ENCODE data around the gene LILRB5.
"Not testable (repeated sequence)": the region's sequence is repeated elsewhere in the genome, so short reads cannot be mapped to it uniquely, and the experiment has no call there.

Gene LILRB5

GRCh38 chr19:54257116-54257480 lies at the start of gene LILRB5:
LILRB5 (minus strand) TSS chr19:54257273; CDS start chr19:54257193, 80 bp downstream.
- no peak for DNase-seq (ENCODE audit: low read depth in 2 of 2)

GRCh38 chr19:54305141-54305540 lies 48.1 kb upstream of the LILRB5 start:
- no peak for DNase-seq (ENCODE audit: low read depth in 2 of 2)

GRCh38 chr19:54302257-54302656 lies 45.2 kb upstream of the LILRB5 start:
- DNase-seq (ENCODE audit: low read depth in 2 of 2): no peak

GRCh38 chr19:54299515-54299914 lies 42.4 kb upstream of the LILRB5 start:
- no peak for DNase-seq (ENCODE audit: low read depth in 2 of 2)

GRCh38 chr19:54299126-54299498 lies 42.0 kb upstream of the LILRB5 start:
- no peak for DNase-seq (ENCODE audit: low read depth in 2 of 2)

GRCh38 chr19:54298357-54299125 lies 41.5 kb upstream of the LILRB5 start:
- DNase-seq (ENCODE audit: low read depth in 2 of 2): no peak

- no peak for DNase-seq (ENCODE audit: low read depth in 2 of 2)
Observed at GRCh38 chr19:54297759-54298305, 40.8 kb upstream of the LILRB5 start.

GRCh38 chr19:54294539-54294938 lies 37.5 kb upstream of the LILRB5 start:
- no peak for DNase-seq (ENCODE audit: low read depth in 2 of 2)

- not testable (repeated sequence) for DNase-seq (ENCODE audit: low read depth in 2 of 2)
Observed at GRCh38 chr19:54289160-54289559, 32.1 kb upstream of the LILRB5 start.

GRCh38 chr19:54287456-54287855 lies 30.4 kb upstream of the LILRB5 start:
- DNase-seq (ENCODE audit: low read depth in 2 of 2): no peak

- DNase-seq (ENCODE audit: low read depth in 2 of 2): not testable (repeated sequence)
Observed at GRCh38 chr19:54286283-54286682, 29.2 kb upstream of the LILRB5 start.

GRCh38 chr19:54285427-54286056 lies 28.5 kb upstream of the LILRB5 start:
- not testable (repeated sequence) for DNase-seq (ENCODE audit: low read depth in 2 of 2)

- DNase-seq (ENCODE audit: low read depth in 2 of 2): no peak
Observed at GRCh38 chr19:54282686-54283470, 25.8 kb upstream of the LILRB5 start.

GRCh38 chr19:54281729-54282075 lies 24.6 kb upstream of the LILRB5 start:
- not testable (repeated sequence) for DNase-seq (ENCODE audit: low read depth in 2 of 2)

- no peak for DNase-seq (ENCODE audit: low read depth in 2 of 2)
Observed at GRCh38 chr19:54281007-54281728, 24.1 kb upstream of the LILRB5 start, which contains the start of gene LILRB2. LILRB2 (minus strand) TSS chr19:54281110; CDS start chr19:54280496, 614 bp downstream.

GRCh38 chr19:54280441-54280840 lies 23.4 kb upstream of the LILRB5 start:
- not testable (repeated sequence) for DNase-seq (ENCODE audit: low read depth in 2 of 2)

GRCh38 chr19:54280025-54280424 lies 23.0 kb upstream of the LILRB5 start:
- not testable (repeated sequence) for DNase-seq (ENCODE audit: low read depth in 2 of 2)

- DNase-seq (ENCODE audit: low read depth in 2 of 2): no peak
Observed at GRCh38 chr19:54279406-54279962, 22.4 kb upstream of the LILRB5 start.

- DNase-seq (ENCODE audit: low read depth in 2 of 2): not testable (repeated sequence)
Observed at GRCh38 chr19:54278571-54279195, 21.6 kb upstream of the LILRB5 start.

- DNase-seq (ENCODE audit: low read depth in 2 of 2): not testable (repeated sequence)
Observed at GRCh38 chr19:54278056-54278455, 21.0 kb upstream of the LILRB5 start.

All from stimulated activated CD4-positive, alpha-beta T cell treated with anti-CD3 and anti-CD28 coated beads, Interleukin-15, amount 100 ng/mL, for 48 hours (primary cell).